ENCODE results near the gene ACADSB. TPM values are rescaled to one million over a fixed set of nuclear protein-coding genes. Genes with fewer than 3 reads are reported as not detected.

ACADSB gene
- total RNA-seq, 4 donors from 2014 or later, result 3.0 to 31.4 (median 13.9) TPM

DNA sequence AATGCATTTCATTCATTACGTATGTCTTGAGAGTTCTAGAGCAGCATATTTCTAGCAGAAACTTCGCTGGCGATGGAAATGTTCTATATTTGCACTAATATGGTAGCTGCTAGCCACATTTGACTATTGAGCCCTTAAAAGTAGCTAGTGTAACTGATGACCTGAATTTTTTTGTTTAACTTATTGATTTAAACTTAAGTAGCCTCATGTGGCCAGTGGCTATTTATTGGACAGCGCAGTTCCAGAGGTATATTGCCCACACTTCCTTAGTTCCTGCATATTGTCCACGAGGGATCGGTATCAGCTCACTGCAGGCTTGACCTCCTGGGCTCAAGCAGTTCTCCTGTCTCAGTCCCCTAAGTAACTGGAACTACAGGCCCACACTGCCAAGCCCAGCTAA, 24.9 kb upstream of the ACADSB start:
- no peak overlapping the region for H3K4me3 ChIP-seq
- in situ Hi-C loops (cut with MboI; ENCODE audit: low pct_ligation_motif_present in 1 of 4, low pct_unique_long_range_greater_than_20kb in 1 of 4, low sequenced_read_pairs in 3 of 4) (no loop called here), intact Hi-C loops (cut with DNase I; ENCODE audit: low total_unique reads) (no loop called here)
- DNase-seq, result no peak
- H3K4me1 ChIP-seq, result peaks cover 5 to 14% (median 8%) of the 10 kb centered on the region in 4 donors
- TF ChIP-seq CTCF (IDR thresholded peaks at IDR 0.05) (no peak), EP300 (IDR thresholded peaks at IDR 0.05; ENCODE audit: low read depth) (no peak), POLR2AphosphoS5 (IDR thresholded peaks at IDR 0.05) (no peak), POLR2A (IDR thresholded peaks at IDR 0.05) (no peak)
- no peaks in the 10 kb centered on the region for H3K9me3 ChIP-seq
- WGBS, 2 donors (ENCODE audit: low coverage in 1 of 2), result 97 to 100% methylated on average over 3 to 6 of the region's 6 CpGs
- H3K36me3 ChIP-seq, result no peaks in the 10 kb centered on the region
- no peaks in the 10 kb centered on the region for H3K27me3 ChIP-seq
- H3K27ac ChIP-seq, result no peak overlapping the region

DNA sequence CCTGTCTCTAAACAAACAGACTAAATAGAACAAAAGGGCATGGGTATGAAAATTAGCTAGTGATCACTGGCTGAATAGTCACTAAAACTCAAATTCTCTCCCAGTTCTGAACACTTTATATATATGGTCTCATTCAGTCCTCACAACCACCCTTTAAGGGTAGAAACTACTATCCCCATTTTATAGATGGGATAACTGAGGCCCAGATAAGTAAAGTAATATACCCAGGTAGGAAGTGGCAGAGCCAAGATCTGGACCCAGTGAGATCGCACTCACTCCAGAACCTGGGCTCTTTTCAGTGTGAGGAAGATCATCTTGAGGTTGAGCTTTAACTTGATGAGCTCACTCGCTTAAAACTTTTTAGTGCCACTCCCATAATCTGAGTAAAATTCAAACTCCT, 24.1 kb upstream of the ACADSB start:
- TF ChIP-seq POLR2A (IDR thresholded peaks at IDR 0.05) (no peak), EP300 (IDR thresholded peaks at IDR 0.05; ENCODE audit: low read depth) (no peak), CTCF (IDR thresholded peaks at IDR 0.05) (no peak), POLR2AphosphoS5 (IDR thresholded peaks at IDR 0.05) (no peak)
- intact Hi-C loops (cut with DNase I; ENCODE audit: low total_unique reads), result no loop called here
- in situ Hi-C loops (cut with MboI; ENCODE audit: low pct_ligation_motif_present in 1 of 4, low pct_unique_long_range_greater_than_20kb in 1 of 4, low sequenced_read_pairs in 3 of 4), result no loop called here
- Histone ChIP-seq H3K4me1 (peaks cover 2 to 10% (median 5%) of the 10 kb centered on the region in 4 donors), H3K27me3 (no peaks in the 10 kb centered on the region), H3K4me3 (no peak overlapping the region), H3K36me3 (no peaks in the 10 kb centered on the region), H3K27ac (no peak overlapping the region), H3K9me3 (no peaks in the 10 kb centered on the region)
- WGBS, 2 donors (ENCODE audit: low coverage in 1 of 2), result 98% methylated on average over 2 of the region's 2 CpGs; no CpG with 5 or more reads in 1 of the 2 donors
- DNase-seq, result no peak

GRCh38 chr10:122986335-122986734, 22.5 kb upstream of the ACADSB start:
- TF ChIP-seq EP300 (IDR thresholded peaks at IDR 0.05; ENCODE audit: low read depth) (no peak), POLR2AphosphoS5 (IDR thresholded peaks at IDR 0.05) (no peak), POLR2A (IDR thresholded peaks at IDR 0.05) (no peak), CTCF (IDR thresholded peaks at IDR 0.05) (no peak)
- Histone ChIP-seq H3K27ac (no peak overlapping the region), H3K27me3 (no peaks in the 10 kb centered on the region), H3K9me3 (no peaks in the 10 kb centered on the region), H3K4me3 (no peak overlapping the region), H3K4me1 (no peaks in the 10 kb centered on the region), H3K36me3 (no peaks in the 10 kb centered on the region)
- DNase-seq, result no peak
- intact Hi-C loops (cut with DNase I; ENCODE audit: low total_unique reads), result no loop called here
- 74 to 80% methylated on average over 5 to 6 of the region's 6 CpGs for whole genome bisulfite sequencing, 2 donors (ENCODE audit: low coverage in 1 of 2)
- in situ Hi-C loops (cut with MboI; ENCODE audit: low pct_ligation_motif_present in 1 of 4, low pct_unique_long_range_greater_than_20kb in 1 of 4, low sequenced_read_pairs in 3 of 4), result no loop called here

DNA sequence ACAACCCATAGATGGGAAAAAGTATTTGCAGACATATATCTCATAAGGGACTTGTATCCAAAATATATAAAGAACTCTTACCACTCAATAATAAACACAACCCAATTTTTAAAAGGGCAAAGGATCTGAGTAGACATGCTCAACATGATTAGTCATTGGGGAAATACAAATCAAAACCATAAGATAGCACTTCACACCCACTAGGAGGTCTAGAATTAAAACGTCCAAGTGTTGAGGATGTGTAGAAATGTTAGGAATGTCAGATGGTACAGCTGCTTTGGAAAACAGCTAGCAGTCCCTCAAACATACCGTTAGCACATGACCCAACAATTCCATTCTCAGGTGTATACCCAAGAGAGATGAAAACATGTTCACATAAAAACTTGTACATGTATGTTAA, 20.3 kb upstream of the ACADSB start:
- Histone ChIP-seq H3K9me3 (no peaks in the 10 kb centered on the region), H3K4me1 (no peaks in the 10 kb centered on the region), H3K4me3 (no peak overlapping the region), H3K27me3 (no peaks in the 10 kb centered on the region), H3K27ac (no peak overlapping the region), H3K36me3 (peaks cover 0 to 9% (median 1%) of the 10 kb centered on the region in 4 donors)
- in situ Hi-C loops (cut with MboI; ENCODE audit: low pct_ligation_motif_present in 1 of 4, low pct_unique_long_range_greater_than_20kb in 1 of 4, low sequenced_read_pairs in 3 of 4), result no loop called here
- WGBS, 2 donors (ENCODE audit: low coverage in 1 of 2), result 79 to 86% methylated on average over 2 of the region's 2 CpGs
- no peak for DNase-seq
- TF ChIP-seq POLR2AphosphoS5 (IDR thresholded peaks at IDR 0.05) (no peak), POLR2A (IDR thresholded peaks at IDR 0.05) (no peak), EP300 (IDR thresholded peaks at IDR 0.05; ENCODE audit: low read depth) (no peak), CTCF (IDR thresholded peaks at IDR 0.05) (no peak)
- intact Hi-C loops (cut with DNase I; ENCODE audit: low total_unique reads), result no loop called here

Measured in transverse colon (tissue), 4 donors.